Breast epithelium (tissue), 3 donors: ENCODE results near the gene NR6A1.

Experiments used
- CTCF ChIP-seq, 3 donors: fragments of 450-650 bp; IDR thresholded peaks; one replicate each; pipeline ENCODE4 v1.5.1; 2016 to 2017; ENCODE audit warnings: antibody characterized with exemption in 3 of 3, mild to moderate bottlenecking in 3 of 3, moderate library complexity in 3 of 3
- POLR2A ChIP-seq: fragments of 450-650 bp; IDR thresholded peaks from one replicate; pipeline ENCODE4 v1.6.1; 2016; ENCODE audit warnings: antibody characterized with exemption, mild to moderate bottlenecking, moderate library complexity
- POLR2AphosphoS5 ChIP-seq, 3 donors: sonication (generic); formaldehyde crosslinking; IDR thresholded peaks; one replicate each; pipeline ENCODE4 v1.6.1; 2017; ENCODE audit warnings: antibody characterized with exemption in 3 of 3

- TF ChIP-seq POLR2AphosphoS5 (IDR thresholded peaks at IDR 0.05) (no peak), POLR2A (no peak), CTCF (IDR thresholded peaks at IDR 0.05) (no peak)
These were observed 279.8 kb downstream of the NR6A1 start for GRCh38 chr9:124491049-124491975.
